Measurements from ENCODE around the gene PLAGL2. TPM values are rescaled to one million over a fixed set of nuclear protein-coding genes. Genes with fewer than 3 reads are reported as not detected.

The PLAGL2 gene
- polyA plus RNA-seq, 3 donors = 19.2 to 21.5 (median 19.4) TPM

DNA sequence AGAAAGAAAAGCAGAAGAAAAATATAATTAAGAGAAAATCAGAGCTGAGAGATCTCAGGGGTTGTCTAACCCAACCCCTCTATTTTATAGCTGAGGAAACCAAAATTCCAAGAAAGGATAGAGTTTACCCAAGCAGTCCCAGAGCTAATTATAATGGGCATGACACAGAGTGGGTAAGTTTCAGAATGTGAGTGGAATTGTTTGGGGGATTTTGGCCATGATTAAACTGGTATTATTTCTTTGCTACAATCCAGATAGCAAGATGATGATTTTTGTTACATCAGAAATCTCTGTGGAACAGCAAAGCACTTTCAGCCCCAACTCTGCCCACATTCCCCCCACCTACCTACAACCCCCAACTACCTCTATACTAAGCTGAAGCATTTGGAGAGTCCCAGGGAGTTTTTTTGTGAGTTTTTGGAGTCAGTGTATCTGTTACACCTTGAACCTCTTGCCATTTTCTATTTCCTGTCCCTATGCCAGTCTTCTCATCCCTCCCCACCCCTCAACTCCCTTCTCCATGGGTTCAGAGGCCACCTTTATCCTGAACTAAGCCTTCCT is 24.9 kb upstream of the PLAGL2 start:
- no peak for DNase-seq (ENCODE audit: low read depth in 3 of 3, low spot score in 2 of 3)

- no peak for DNase-seq (ENCODE audit: low read depth in 3 of 3, low spot score in 2 of 3)
These were observed 24.3 kb upstream of the PLAGL2 start for GRCh38 chr20:32231847-32232246.

DNA sequence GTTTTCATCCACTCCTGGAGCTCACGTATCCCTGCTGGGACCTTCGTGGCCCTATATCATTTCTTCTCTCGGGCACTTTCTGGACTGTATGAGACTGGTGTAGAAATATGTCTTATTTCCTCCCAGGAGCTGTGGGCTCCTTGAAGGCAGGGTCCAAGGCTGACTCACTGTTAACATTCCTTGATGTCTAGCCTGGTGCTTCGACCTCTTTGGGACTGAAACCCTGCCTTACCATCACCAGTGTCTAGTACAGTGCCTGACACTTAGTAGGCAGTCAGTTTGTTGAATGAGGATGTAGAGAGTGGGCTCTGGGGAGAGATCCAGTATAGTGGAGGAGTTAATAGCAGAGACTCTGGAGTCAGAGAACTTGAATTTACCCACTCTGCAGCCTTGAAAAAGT is 23.7 kb upstream of the PLAGL2 start:
- no peak for DNase-seq (ENCODE audit: low read depth in 3 of 3, low spot score in 2 of 3)

DNA sequence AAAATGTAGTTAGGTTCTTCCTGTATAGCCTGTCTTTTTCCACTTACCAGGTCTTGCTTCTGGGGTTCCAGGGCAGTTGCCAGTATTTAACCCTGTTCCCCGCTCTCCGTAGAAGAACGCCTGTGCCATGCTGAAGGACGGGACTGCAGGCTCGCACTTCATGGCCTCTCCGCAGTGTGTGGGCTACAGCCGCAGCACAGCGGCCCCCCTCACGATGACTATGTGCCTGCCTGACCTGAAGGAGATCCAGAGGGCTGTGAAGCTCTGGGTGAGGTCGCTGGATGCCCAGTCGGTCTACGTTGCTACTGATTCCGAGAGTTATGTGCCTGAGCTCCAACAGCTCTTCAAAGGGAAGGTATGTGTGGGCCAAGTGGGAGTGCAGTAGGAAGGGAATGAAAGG is 23.2 kb upstream of the PLAGL2 start:
- DNase-seq (ENCODE audit: low read depth in 3 of 3, low spot score in 2 of 3) = no peak

- DNase-seq (ENCODE audit: low read depth in 3 of 3, low spot score in 2 of 3) = no peak
These were observed 21.8 kb upstream of the PLAGL2 start for GRCh38 chr20:32229251-32229747.

DNA sequence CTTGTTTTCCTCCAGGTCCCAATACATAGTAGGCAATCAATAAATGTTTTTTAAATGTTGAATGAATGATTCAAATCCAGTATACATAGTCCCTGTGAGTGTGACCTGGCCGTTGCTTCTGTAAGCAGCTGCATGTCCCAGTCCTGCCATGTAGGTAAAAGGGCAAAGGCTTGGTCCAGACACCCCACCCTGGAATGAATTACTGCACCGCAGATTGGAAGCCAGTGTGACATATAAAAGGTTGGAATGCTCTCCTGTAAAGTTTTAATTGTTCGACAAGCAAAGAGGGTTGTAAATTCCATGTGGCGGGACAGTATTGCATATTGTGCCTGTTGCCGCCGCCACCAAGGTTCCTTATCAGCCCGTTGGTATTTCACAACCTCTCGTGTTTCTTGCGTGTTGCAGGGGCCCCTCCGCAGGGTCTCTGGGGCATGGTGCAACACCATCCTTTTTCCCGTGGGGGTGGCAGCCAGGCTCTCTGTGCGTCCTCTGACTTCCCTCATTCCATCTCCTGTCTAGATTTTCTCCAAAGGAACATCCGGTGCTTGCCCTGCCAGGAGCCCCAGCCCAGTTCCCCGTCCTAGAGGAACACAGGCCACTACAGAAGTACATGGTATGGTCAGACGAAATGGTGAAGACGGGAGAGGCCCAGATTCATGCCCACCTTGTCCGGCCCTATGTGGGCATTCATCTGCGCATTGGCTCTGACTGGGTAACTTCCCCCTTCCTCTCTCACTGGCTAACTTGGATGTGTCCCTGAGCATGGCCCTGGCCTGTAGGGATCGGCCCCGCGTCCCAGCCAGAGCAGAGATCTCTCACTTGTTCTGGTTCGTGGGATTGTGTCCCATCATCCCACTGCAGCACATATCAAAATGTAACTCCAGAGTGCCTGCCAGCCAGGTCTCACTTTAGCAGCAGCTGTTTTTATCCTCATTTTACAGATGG is 20.5 kb upstream of the PLAGL2 start:
- no peak for DNase-seq (ENCODE audit: low read depth in 3 of 3, low spot score in 2 of 3)

- no peak for DNase-seq (ENCODE audit: low read depth in 3 of 3, low spot score in 2 of 3)
These were observed 19.8 kb upstream of the PLAGL2 start for GRCh38 chr20:32227306-32227705.

DNA sequence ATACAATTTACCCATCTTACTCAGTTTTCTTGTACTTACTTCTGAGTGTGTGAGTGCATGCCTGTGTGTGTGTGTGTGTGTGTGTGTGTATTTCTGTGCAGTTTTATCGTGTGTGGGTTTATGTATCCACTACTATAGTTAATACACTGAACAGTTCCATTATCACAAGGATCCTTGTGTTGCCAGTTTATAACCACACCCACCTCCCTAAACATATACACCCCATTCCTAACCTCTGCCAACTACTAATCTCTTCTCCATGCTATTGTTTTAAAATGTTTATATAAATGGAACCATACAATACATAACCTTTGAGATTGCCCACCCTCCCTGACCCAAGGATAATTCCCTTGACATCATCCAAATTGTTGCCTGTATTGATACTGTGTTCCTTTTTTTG is 18.8 kb upstream of the PLAGL2 start:
- no peak for DNase-seq (ENCODE audit: low read depth in 3 of 3, low spot score in 2 of 3)

- no peak for DNase-seq (ENCODE audit: low read depth in 3 of 3, low spot score in 2 of 3)
These were observed 16.9 kb upstream of the PLAGL2 start for GRCh38 chr20:32224463-32224862.

GRCh38 chr20:32218156-32218900 is 10.8 kb upstream of the PLAGL2 start:
- no peak for DNase-seq (ENCODE audit: low read depth in 3 of 3, low spot score in 2 of 3)

DNA sequence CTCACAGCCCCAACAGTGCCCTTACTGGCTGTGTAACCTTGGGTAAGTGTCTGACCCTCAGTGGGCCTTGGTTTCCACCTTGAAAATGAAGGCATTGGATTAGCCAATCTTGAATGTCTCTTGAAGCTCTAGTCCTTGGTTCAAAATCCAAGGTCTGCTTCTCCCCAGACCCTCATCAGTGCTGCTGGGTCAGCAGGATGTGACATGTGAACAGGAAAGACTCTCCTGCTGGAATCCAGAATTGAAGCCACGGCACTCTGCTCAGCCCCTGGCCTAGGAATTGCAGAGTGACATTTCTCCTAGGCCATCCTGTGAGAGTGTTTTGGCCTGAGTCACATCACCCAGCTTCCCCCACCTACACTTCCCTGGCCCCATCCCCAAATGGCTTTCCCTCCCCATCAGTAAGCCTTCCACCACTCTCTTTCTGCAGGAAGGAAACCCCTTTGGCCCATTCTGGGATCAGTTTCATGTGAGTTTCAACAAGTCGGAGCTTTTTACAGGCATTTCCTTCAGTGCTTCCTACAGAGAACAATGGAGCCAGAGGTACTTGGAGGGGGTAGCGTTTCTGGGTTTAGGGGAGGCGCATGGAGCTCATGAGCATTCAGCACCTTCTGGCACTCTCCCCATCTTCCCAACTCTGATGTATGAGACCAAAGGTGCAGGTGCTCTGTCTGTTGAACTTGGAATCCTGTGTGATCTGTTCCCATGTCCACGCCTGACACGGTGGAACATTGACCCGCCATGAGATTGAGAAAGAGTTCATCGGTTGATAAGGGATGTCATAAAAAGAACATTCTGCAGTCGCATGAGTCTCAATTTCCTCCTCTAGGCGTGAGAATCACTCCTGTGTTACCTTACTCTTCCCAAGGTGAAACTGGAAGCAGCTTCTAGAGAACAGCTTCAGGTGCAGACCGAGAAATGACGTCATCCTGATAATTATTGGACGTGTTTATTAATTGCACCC is 8.9 kb upstream of the PLAGL2 start:
- no peak for DNase-seq (ENCODE audit: low read depth in 3 of 3, low spot score in 2 of 3)

- no peak for DNase-seq (ENCODE audit: low read depth in 3 of 3, low spot score in 2 of 3)
These were observed 8.2 kb upstream of the PLAGL2 start for GRCh38 chr20:32215729-32216128.

- no peak for DNase-seq (ENCODE audit: low read depth in 3 of 3, low spot score in 2 of 3)
These were observed 7.6 kb upstream of the PLAGL2 start for GRCh38 chr20:32215147-32215546.

DNA sequence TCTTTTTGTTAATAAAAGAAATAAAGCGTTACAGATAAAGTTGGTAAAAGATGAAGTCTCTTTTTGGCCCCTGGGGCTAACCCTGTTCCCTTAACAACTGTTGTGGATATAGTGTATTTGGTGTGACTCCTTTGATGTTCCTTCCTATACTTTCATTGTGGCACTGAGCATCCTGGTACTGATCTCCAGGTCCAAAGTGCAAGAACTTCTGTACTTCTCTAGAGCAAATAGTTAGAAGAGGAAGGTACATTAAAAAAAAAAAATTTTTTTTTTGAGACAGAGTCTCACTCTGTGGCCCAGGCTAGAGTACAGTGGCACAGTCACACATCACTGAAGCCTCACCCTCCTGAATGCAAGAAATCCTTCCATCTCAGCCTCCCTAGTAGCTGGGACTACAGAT is 6.3 kb upstream of the PLAGL2 start:
- DNase-seq (ENCODE audit: low read depth in 3 of 3, low spot score in 2 of 3) = no peak

DNA sequence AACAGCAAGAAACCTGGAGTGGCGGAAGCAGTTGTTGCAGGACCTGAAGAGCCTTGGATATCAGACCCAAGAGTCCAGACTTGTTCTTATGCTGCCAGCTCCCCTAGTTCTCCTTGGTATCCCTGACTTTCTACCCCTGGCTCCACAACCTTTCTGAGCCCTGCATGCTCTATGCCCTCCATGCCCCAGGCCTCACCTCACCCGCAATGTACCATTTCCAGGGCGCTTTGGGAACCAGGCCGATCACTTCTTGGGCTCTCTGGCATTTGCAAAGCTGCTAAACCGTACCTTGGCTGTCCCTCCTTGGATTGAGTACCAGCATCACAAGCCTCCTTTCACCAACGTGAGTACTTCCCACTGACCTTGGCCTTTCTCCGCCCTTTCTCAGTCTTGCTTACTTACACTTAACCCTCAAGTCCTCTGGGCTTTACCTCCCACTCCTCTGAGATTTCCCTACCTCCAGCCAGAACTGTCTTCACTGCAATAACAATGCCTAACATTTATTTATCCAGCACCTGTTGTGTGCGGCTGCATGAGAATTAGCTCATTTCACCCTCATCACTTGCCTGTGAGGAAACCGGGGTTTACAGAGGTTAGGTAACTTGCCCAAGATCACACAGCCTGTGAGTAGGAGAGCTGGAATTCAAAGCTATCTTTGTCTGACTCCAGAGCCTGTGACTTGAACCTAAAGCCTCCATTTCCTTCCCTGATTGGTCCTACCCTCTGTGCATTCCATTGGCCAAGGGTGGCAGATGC is 2.5 kb upstream of the PLAGL2 start:
- DNase-seq (ENCODE audit: low read depth in 3 of 3, low spot score in 2 of 3) = no peak

- no peak for DNase-seq (ENCODE audit: low read depth in 3 of 3, low spot score in 2 of 3)
These were observed 1.1 kb upstream of the PLAGL2 start for GRCh38 chr20:32208499-32209154.

DNA sequence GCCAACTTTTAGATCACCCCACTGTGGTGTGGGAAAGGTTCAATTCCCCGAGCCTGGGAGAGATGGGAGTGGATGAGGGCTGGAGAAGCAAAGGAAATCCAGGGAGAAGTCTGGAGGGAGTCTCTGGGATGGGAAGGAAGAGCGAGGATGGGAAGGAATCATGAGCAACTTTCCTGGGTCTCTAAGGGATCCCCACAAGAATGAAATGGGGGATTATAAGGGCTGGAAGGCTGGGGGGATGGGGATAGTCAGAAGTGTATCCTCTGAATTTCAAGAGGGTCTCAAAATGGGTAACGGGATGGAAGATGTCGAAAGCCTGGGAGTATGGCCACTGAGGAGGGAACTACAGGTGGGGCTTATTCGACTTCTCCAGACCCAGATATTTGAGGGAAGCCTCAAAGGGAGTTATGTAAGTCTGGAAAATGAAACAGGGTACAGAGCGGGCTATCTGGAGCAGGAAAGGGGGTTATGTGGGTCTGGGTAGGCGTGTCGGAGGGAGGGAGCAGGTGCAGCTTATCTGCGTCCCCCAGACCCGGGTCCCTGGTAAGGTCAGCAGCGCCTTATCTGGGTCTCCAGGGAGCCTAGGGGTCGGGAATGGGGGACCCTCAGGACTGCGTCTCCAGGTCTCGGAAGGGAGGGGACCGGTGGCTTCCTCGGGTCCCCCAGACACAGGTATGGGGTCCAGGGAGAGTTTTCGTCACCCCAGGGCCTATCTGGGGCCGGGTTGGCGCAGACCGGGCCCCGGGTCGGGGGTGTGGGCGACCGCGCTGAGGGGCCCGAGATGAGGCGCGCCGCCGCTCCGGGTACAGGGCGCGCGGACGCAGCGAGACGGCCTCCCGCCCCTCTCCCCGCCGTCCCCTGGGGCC is 550 bp downstream of the PLAGL2 start:
- no peak for DNase-seq (ENCODE audit: low read depth in 3 of 3, low spot score in 2 of 3)

Data from right renal cortex interstitium (tissue), 3 donors.